B cell (primary cell): ENCODE measurements around the gene RAD50.

ENCODE experiments used
- CTCF ChIP-seq: fragments of 200-600 bp; IDR thresholded peaks from one replicate; pipeline ENCODE4 v1.8.0; 2022; ENCODE audit warnings: antibody characterized with exemption, mild to moderate bottlenecking
- EZH2 ChIP-seq: IDR thresholded peaks from 2 replicates; pipeline ENCODE4 v1.6.1; 2012; ENCODE audit warnings: borderline replicate concordance, low read depth, mild to moderate bottlenecking, moderate library complexity, low read length; ENCODE audit not compliant: insufficient read depth, poor library complexity, severe bottlenecking

- TF ChIP-seq EZH2 (no peak), CTCF (no peak)
Observed at GRCh38 chr5:132594170-132594569, 37.4 kb downstream of the RAD50 start.
